LNCaP clone FGC (cell line): ENCODE data around the gene WSB1.
A peak's percentile ranks its signal among the peaks of the same experiment; 100 is the strongest.

Experiments used
- DNase-seq: peaks from one replicate; pipeline ENCODE4 v3.0.0-alpha.2; 2011; ENCODE audit warnings: low read depth
- H3K4me3 ChIP-seq: 2 replicates; pipeline ENCODE4 v1.5.1; 2011; ENCODE audit warnings: mild to moderate bottlenecking, low read depth, low read length, control low read depth
- CTCF ChIP-seq: IDR thresholded peaks from 2 replicates; pipeline ENCODE4 v1.5.1; 2012; ENCODE audit warnings: mild to moderate bottlenecking; ENCODE audit not compliant: control insufficient read depth, insufficient read depth; ENCODE audit errors: extremely low read depth

Gene WSB1

GRCh38 chr17:27318228-27318627 lies 24.3 kb downstream of the WSB1 start:
- DNase-seq: no peak
- TF ChIP-seq CTCF: no peak
- no peak overlapping the region for H3K4me3 ChIP-seq

- TF ChIP-seq CTCF: no peak
- no peak for DNase-seq
- H3K4me3 ChIP-seq: no peak overlapping the region
Measured at GRCh38 chr17:27318633-27319032, 24.7 kb downstream of the WSB1 start.

GRCh38 chr17:27319541-27320221 lies 25.8 kb downstream of the WSB1 start:
- peak; percentile 86 for DNase-seq
- no peak for TF ChIP-seq CTCF
- H3K4me3 ChIP-seq: no peak overlapping the region

- no peak for TF ChIP-seq CTCF
- no peak for DNase-seq
Measured at GRCh38 chr17:27320222-27320560, 26.3 kb downstream of the WSB1 start.

GRCh38 chr17:27321372-27321771 lies 27.5 kb downstream of the WSB1 start:
- DNase-seq: peak; percentile 89
- TF ChIP-seq CTCF: no peak
- no peak overlapping the region for H3K4me3 ChIP-seq

More at GRCh38 chr17:27320222-27320560, 26.3 kb downstream of the WSB1 start:
- H3K4me3 ChIP-seq: no peak overlapping the region

- no peak overlapping the region for H3K4me3 ChIP-seq
- DNase-seq: no peak
- no peak for TF ChIP-seq CTCF
Measured at GRCh38 chr17:27322026-27322425, 28.1 kb downstream of the WSB1 start.
